ENCODE measurements around the gene STX1A. TPM values are rescaled to one million over a fixed set of nuclear protein-coding genes. Genes with fewer than 3 reads are reported as not detected.

The STX1A gene
- total and polyA plus RNA-seq, 2 of the 13 experiments (the other 11 are each of a cell fraction or from before 2014, with no cell fraction given), result 6.1 to 12.2 TPM

GRCh38 chr7:73715648-73716317, 3.7 kb downstream of the STX1A start:
- intact Hi-C loops (cut with micrococcal nuclease; ENCODE audit: unreplicated experiment) (loop anchor here (5.0 kb wide), 2 partner anchors 33 to 48 kb away; partner anchors contain the start of genes BUD23, DNAJC30 and VPS37D), in situ Hi-C loops (cut with HindIII; ENCODE audit: extremely low pct_ligation_motif_present, low pct_unique_long_range_greater_than_20kb) (loop anchor here (5.0 kb wide), 1 partner anchor 108 kb away; no protein-coding TSS in a partner anchor)
- no peaks in the 10 kb centered on the region for H3K9me3 ChIP-seq (ENCODE audit: low read length)
- peak overlapping the region; percentile 51 for H3K4me2 ChIP-seq (ENCODE audit: low read depth, low read length)
- H3K79me2 ChIP-seq (ENCODE audit: insufficient read depth, low read length), result no peaks in the 10 kb centered on the region
- no peaks in the 10 kb centered on the region for H3K36me3 ChIP-seq (replicated peaks in 1 of 2; ENCODE audit: control insufficient read depth in 1 of 2, insufficient read depth in 2 of 2, low read length in 2 of 2)
- peaks cover 0 to 1% of the 10 kb centered on the region in 2 experiments; a peak in 1 of 5 replicates for H3K27me3 ChIP-seq (ENCODE audit: control insufficient read depth in 1 of 2, insufficient read depth in 2 of 2, low read length in 2 of 2)
- CTCF ChIA-PET (ENCODE audit: low intra/inter-chr PET ratio, low total read pairs), result no interaction called here
- peak; percentile 87 for ATAC-seq
- H3K9ac ChIP-seq (ENCODE audit: insufficient read depth, low read depth, low read length), result peak overlapping the region; percentile 52
- H3K27ac ChIP-seq (ENCODE audit: extremely low read length, insufficient read depth, low read length), result peak overlapping the region; percentile 36
- 0% methylated on average over 3 of the region's 16 CpGs for WGBS (ENCODE audit: low lambda C conversion rate)
- POLR2A ChIA-PET, result interaction anchor here (0.7 to 2.3 kb wide), 18 partner anchors 10 to 159 kb away, joined by 3 to 12 read pairs (median 6); partner anchors contain the start of genes ABHD11, BCL7B, BUD23 and DNAJC30
- peak; percentile 84 for FAIRE-seq
- peak; percentile 90 for DNase-seq (ENCODE audit: low spot score)
- peak overlapping the region in 2 of 3 experiments; percentile 3 to 13; a peak in 1 of 6 replicates for H3K4me3 ChIP-seq (replicated peaks in 1 of 3; ENCODE audit: insufficient read depth in 1 of 3, low read depth in 2 of 3, low read length in 3 of 3)
- H4K20me1 ChIP-seq (ENCODE audit: insufficient read depth, low read length), result peaks cover 7% of the 10 kb centered on the region
- BruUV-seq (replicated peaks), result no TSS peak
- peaks cover 47% of the 10 kb centered on the region for H3K4me1 ChIP-seq (ENCODE audit: insufficient read depth, low read length)
- H2AFZ ChIP-seq (ENCODE audit: low read length), result no peak overlapping the region
- TF ChIP-seq ZNF605 (CRISPR knock-in tag; IDR thresholded peaks at IDR 0.05), result no peak
- TF ChIP-seq ZNF292 (CRISPR knock-in tag; IDR thresholded peaks at IDR 0.05; ENCODE audit: borderline replicate concordance, low read depth), result peak; percentile 84; the same call in 1 of the 2 replicates
- TF ChIP-seq SOX13 (IDR thresholded peaks at IDR 0.05), result no peak
- peak in 1 of 2 experiments; percentile 68; a peak in 2 of 4 replicates for TF ChIP-seq SOX13 (CRISPR knock-in tag; conservative IDR thresholded peaks at IDR 0.05 in 1 of 2, IDR thresholded peaks at IDR 0.05 in 1 of 2)
- TF ChIP-seq, protein P1, sequence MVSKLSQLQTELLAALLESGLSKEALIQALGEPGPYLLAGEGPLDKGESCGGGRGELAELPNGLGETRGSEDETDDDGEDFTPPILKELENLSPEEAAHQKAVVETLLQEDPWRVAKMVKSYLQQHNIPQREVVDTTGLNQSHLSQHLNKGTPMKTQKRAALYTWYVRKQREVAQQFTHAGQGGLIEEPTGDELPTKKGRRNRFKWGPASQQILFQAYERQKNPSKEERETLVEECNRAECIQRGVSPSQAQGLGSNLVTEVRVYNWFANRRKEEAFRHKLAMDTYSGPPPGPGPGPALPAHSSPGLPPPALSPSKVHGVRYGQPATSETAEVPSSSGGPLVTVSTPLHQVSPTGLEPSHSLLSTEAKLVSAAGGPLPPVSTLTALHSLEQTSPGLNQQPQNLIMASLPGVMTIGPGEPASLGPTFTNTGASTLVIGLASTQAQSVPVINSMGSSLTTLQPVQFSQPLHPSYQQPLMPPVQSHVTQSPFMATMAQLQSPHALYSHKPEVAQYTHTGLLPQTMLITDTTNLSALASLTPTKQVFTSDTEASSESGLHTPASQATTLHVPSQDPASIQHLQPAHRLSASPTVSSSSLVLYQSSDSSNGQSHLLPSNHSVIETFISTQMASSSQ (IDR thresholded peaks at IDR 0.05; ENCODE audit: low read depth), result no peak
- TF ChIP-seq, protein P1 (CRISPR knock-in tag; IDR thresholded peaks at IDR 0.05; ENCODE audit: borderline replicate concordance), result peak; percentile 37; the same call in 1 of the 2 replicates
- TF ChIP-seq SAP130 (CRISPR knock-in tag; IDR thresholded peaks at IDR 0.05; ENCODE audit: low read depth), result peak; percentile 91
- TF ChIP-seq ZBED4 (CRISPR knock-in tag; IDR thresholded peaks at IDR 0.05; ENCODE audit: borderline replicate concordance), result peak; percentile 72
- peak; percentile 16; the same call in 1 of the 2 replicates for TF ChIP-seq MAZ (IDR thresholded peaks at IDR 0.05; ENCODE audit: borderline replicate concordance, low read depth, low read length)
- TF ChIP-seq MAZ (CRISPR knock-in tag; IDR thresholded peaks at IDR 0.05; ENCODE audit: low read depth), result no peak
- TF ChIP-seq CSRNP1 (CRISPR knock-in tag; IDR thresholded peaks at IDR 0.05), result no peak
- TF ChIP-seq ZNF333 (CRISPR knock-in tag; IDR thresholded peaks at IDR 0.05; ENCODE audit: borderline replicate concordance), result no peak
